ELF-1 (cell line): Measurements from ENCODE around the gene FBXL16.

ENCODE experiments used
- DNase-seq: peaks from one replicate; pipeline ENCODE4 v3.0.0-alpha.2; 2016; ENCODE audit warnings: low read depth, low spot score

FBXL16 gene

GRCh38 chr16:643050-643368 lies 62.6 kb downstream of the FBXL16 start:
- DNase-seq: no peak
